ENCODE measurements around the gene CABCOCO1. TPM values are rescaled to one million over a fixed set of nuclear protein-coding genes. Genes with fewer than 3 reads are reported as not detected.

The CABCOCO1 gene
- total RNA-seq, 1 experiment from 2014 or later = not detected

DNA sequence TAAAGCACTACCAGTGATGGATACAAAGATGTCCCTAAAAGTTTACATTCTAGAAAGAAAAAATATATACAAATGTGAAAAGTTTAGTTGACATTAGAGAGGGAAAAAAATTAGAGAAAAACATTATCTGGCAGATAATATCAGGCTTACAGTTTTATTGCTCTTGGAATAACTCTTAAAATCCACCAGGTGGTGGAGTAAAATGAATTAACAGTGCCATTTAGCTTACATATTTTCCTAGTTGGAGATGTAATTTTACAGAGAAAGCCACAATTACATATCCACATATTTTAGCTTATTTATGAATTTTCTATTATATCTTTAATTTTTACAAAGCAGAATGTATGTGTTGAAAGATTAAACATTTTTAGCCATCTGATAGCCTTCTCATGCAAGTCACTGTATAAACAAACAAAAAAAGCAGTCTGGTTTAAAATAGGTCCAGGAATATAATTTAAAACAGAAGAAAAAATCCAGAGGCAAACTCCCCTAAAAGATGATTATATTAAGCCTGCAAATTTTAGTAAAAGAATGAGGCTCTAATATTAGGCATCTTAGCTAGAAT is 6.5 kb downstream of the CABCOCO1 start:
- Histone ChIP-seq H3K4me1 (ENCODE audit: control insufficient read depth in 1 of 2, insufficient read depth in 2 of 2, low read length in 2 of 2) (no peaks in the 10 kb centered on the region), H3K79me2 (ENCODE audit: insufficient read depth, low read length) (no peaks in the 10 kb centered on the region), H3K27me3 (ENCODE audit: insufficient read depth, low read length) (no peaks in the 10 kb centered on the region), H3K9ac (ENCODE audit: low read length) (no peak overlapping the region), H4K20me1 (ENCODE audit: insufficient read depth) (no peaks in the 10 kb centered on the region), H3K36me3 (ENCODE audit: control insufficient read depth in 1 of 2, insufficient read depth in 2 of 2, low read length in 2 of 2) (no peaks in the 10 kb centered on the region), H3K9me3 (ENCODE audit: control insufficient read depth in 1 of 2, insufficient read depth in 1 of 2, low read depth in 1 of 2, low read length in 2 of 2) (no peaks in the 10 kb centered on the region), H3K4me2 (ENCODE audit: low read length) (no peak overlapping the region), H3K4me3 (replicated peaks in 1 of 2; ENCODE audit: low read depth in 1 of 2, low read length in 2 of 2) (no peak overlapping the region), H2AFZ (ENCODE audit: low read depth, low read length, poor library complexity, severe bottlenecking) (no peak overlapping the region), H3K27ac (ENCODE audit: low read depth, low read length) (no peak overlapping the region), H3K9me2 (ENCODE audit: insufficient read depth) (no peaks in the 10 kb centered on the region)
- ATAC-seq (no peak), DNase-seq (ENCODE audit: low read depth, low spot score) (no peak)
- TF ChIP-seq, protein P1, sequence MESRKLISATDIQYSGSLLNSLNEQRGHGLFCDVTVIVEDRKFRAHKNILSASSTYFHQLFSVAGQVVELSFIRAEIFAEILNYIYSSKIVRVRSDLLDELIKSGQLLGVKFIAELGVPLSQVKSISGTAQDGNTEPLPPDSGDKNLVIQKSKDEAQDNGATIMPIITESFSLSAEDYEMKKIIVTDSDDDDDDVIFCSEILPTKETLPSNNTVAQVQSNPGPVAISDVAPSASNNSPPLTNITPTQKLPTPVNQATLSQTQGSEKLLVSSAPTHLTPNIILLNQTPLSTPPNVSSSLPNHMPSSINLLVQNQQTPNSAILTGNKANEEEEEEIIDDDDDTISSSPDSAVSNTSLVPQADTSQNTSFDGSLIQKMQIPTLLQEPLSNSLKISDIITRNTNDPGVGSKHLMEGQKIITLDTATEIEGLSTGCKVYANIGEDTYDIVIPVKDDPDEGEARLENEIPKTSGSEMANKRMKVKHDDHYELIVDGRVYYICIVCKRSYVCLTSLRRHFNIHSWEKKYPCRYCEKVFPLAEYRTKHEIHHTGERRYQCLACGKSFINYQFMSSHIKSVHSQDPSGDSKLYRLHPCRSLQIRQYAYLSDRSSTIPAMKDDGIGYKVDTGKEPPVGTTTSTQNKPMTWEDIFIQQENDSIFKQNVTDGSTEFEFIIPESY (IDR thresholded peaks at IDR 0.05; ENCODE audit: extremely low read depth, insufficient replicate concordance, low read length) = no peak
- TF ChIP-seq YY1 (IDR thresholded peaks at IDR 0.05; ENCODE audit: extremely low read depth, insufficient replicate concordance, low read depth, low read length) (no peak), SRF (IDR thresholded peaks at IDR 0.05; ENCODE audit: low read depth) (no peak), FOSL1 (IDR thresholded peaks at IDR 0.05; ENCODE audit: low read depth) (no peak), POLR2A (IDR thresholded peaks at IDR 0.05; ENCODE audit: borderline replicate concordance, extremely low read depth, insufficient read depth, insufficient read length) (no peak), ELF1 (IDR thresholded peaks at IDR 0.05; ENCODE audit: borderline replicate concordance, low read depth) (no peak)
- ChIA-PET CTCF (interaction anchor here (0.9 kb wide), 1 partner anchor 64 kb away, joined by 3 read pairs; no protein-coding TSS in a partner anchor), RAD21 (ENCODE audit: low non-redundant PET in 1 of 2, low total read pairs in 2 of 2, uncharacterized antibody in 2 of 2, unreplicated experiment in 2 of 2) (no interaction called here), POLR2A (no interaction called here)
- no TSS peak for BruUV-seq (replicated peaks)
- intact Hi-C loops (cut with micrococcal nuclease) = no loop called here

DNA sequence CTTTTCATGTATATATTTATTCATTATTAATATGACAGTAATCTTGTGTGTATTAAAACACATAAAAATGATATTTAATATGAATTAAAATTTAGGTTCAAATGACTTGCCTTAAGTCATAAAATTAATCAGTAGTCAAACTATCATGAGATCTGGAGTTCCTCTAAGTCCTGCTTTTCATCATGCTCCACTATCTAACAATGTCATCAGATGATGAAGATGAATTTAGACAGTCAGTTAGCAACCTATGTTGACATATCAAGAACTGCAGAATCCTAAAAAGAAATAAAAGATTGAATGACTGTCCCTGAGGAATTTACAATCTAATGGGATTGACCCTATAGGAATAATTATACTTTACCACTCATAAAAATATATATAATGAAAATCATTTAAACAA is 7.1 kb downstream of the CABCOCO1 start:
- H3K79me2 ChIP-seq (ENCODE audit: insufficient read depth, low read length) = no peaks in the 10 kb centered on the region
- no peak overlapping the region for H3K27ac ChIP-seq (ENCODE audit: low read depth, low read length)
- no peaks in the 10 kb centered on the region for H4K20me1 ChIP-seq (ENCODE audit: insufficient read depth)
- ChIA-PET RAD21 (ENCODE audit: low non-redundant PET in 1 of 2, low total read pairs in 2 of 2, uncharacterized antibody in 2 of 2, unreplicated experiment in 2 of 2) (no interaction called here), POLR2A (no interaction called here), CTCF (interaction anchor here (0.9 kb wide), 1 partner anchor 63 kb away, joined by 3 read pairs; no protein-coding TSS in a partner anchor)
- BruUV-seq (replicated peaks) = no TSS peak
- no peaks in the 10 kb centered on the region for H3K9me2 ChIP-seq (ENCODE audit: insufficient read depth)
- no peak overlapping the region for H3K4me3 ChIP-seq (replicated peaks in 1 of 2; ENCODE audit: low read depth in 1 of 2, low read length in 2 of 2)
- H2AFZ ChIP-seq (ENCODE audit: low read depth, low read length, poor library complexity, severe bottlenecking) = no peak overlapping the region
- intact Hi-C loops (cut with micrococcal nuclease) = no loop called here
- H3K9ac ChIP-seq (ENCODE audit: low read length) = no peak overlapping the region
- no peak for DNase-seq (ENCODE audit: low read depth, low spot score)
- ATAC-seq = no peak
- no peaks in the 10 kb centered on the region for H3K27me3 ChIP-seq (ENCODE audit: insufficient read depth, low read length)
- H3K9me3 ChIP-seq (ENCODE audit: control insufficient read depth in 1 of 2, insufficient read depth in 1 of 2, low read depth in 1 of 2, low read length in 2 of 2) = no peaks in the 10 kb centered on the region
- no peaks in the 10 kb centered on the region for H3K36me3 ChIP-seq (ENCODE audit: control insufficient read depth in 1 of 2, insufficient read depth in 2 of 2, low read length in 2 of 2)
- H3K4me1 ChIP-seq (ENCODE audit: control insufficient read depth in 1 of 2, insufficient read depth in 2 of 2, low read length in 2 of 2) = no peaks in the 10 kb centered on the region
- H3K4me2 ChIP-seq (ENCODE audit: low read length) = no peak overlapping the region
- TF ChIP-seq FOSL1 (IDR thresholded peaks at IDR 0.05; ENCODE audit: low read depth) (no peak), EZH2 (IDR thresholded peaks at IDR 0.05) (no peak), ZNF274 (IDR thresholded peaks at IDR 0.05; ENCODE audit: low read depth, low read length) (no peak), EGR1 (IDR thresholded peaks at IDR 0.05; ENCODE audit: low read depth) (no peak), SIN3A (IDR thresholded peaks at IDR 0.05; ENCODE audit: low read depth) (no peak), YY1 (IDR thresholded peaks at IDR 0.05; ENCODE audit: extremely low read depth, insufficient replicate concordance, low read depth, low read length) (no peak), TCF7L2 (IDR thresholded peaks at IDR 0.05; ENCODE audit: borderline replicate concordance, extremely low read depth, insufficient read depth, insufficient read length) (no peak), POLR2A (IDR thresholded peaks at IDR 0.05; ENCODE audit: borderline replicate concordance, extremely low read depth, insufficient read depth, insufficient read length) (no peak)
- TF ChIP-seq, protein P2, sequence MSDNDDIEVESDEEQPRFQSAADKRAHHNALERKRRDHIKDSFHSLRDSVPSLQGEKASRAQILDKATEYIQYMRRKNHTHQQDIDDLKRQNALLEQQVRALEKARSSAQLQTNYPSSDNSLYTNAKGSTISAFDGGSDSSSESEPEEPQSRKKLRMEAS (IDR thresholded peaks at IDR 0.05) = no peak
- TF ChIP-seq, protein P3, sequence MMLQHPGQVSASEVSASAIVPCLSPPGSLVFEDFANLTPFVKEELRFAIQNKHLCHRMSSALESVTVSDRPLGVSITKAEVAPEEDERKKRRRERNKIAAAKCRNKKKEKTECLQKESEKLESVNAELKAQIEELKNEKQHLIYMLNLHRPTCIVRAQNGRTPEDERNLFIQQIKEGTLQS (IDR thresholded peaks at IDR 0.05) = no peak
- TF ChIP-seq, protein P4, sequence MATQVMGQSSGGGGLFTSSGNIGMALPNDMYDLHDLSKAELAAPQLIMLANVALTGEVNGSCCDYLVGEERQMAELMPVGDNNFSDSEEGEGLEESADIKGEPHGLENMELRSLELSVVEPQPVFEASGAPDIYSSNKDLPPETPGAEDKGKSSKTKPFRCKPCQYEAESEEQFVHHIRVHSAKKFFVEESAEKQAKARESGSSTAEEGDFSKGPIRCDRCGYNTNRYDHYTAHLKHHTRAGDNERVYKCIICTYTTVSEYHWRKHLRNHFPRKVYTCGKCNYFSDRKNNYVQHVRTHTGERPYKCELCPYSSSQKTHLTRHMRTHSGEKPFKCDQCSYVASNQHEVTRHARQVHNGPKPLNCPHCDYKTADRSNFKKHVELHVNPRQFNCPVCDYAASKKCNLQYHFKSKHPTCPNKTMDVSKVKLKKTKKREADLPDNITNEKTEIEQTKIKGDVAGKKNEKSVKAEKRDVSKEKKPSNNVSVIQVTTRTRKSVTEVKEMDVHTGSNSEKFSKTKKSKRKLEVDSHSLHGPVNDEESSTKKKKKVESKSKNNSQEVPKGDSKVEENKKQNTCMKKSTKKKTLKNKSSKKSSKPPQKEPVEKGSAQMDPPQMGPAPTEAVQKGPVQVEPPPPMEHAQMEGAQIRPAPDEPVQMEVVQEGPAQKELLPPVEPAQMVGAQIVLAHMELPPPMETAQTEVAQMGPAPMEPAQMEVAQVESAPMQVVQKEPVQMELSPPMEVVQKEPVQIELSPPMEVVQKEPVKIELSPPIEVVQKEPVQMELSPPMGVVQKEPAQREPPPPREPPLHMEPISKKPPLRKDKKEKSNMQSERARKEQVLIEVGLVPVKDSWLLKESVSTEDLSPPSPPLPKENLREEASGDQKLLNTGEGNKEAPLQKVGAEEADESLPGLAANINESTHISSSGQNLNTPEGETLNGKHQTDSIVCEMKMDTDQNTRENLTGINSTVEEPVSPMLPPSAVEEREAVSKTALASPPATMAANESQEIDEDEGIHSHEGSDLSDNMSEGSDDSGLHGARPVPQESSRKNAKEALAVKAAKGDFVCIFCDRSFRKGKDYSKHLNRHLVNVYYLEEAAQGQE (IDR thresholded peaks at IDR 0.05; ENCODE audit: low read depth) = no peak

Measured in HCT116 (cell line).